Thymus (tissue), 14 donors: ENCODE results near the gene SLC31A2. TPM values are rescaled to one million over a fixed set of nuclear protein-coding genes. Genes with fewer than 3 reads are reported as not detected.
A peak's percentile ranks its signal among the peaks of the same experiment; 100 is the strongest.
"Not testable (repeated sequence)": the region's sequence is repeated elsewhere in the genome, so short reads cannot be mapped to it uniquely, and the experiment has no call there.

Source experiments
- DNase-seq, 9 donors: peaks; one replicate each; pipeline ENCODE4 v3.0.0-alpha.2; 2013; ENCODE audit warnings: low spot score in 9 of 9, low read depth in 6 of 9, missing footprints in 1 of 9
- H3K27ac ChIP-seq, 2 donors: one replicate each; pipeline ENCODE4 v1.5.1; 2013; ENCODE audit warnings: control low read depth in 1 of 2, low read depth in 1 of 2, low read length in 1 of 2, mild to moderate bottlenecking in 1 of 2, moderate library complexity in 1 of 2
- H3K27me3 ChIP-seq, 2 donors: one replicate each; pipeline ENCODE4 v1.5.1; 2013; ENCODE audit warnings: low read length in 1 of 2; ENCODE audit not compliant: control insufficient read depth in 2 of 2, insufficient read depth in 1 of 2
- H3K36me3 ChIP-seq, 2 donors: one replicate each; pipeline ENCODE4 v1.5.1; 2013; ENCODE audit warnings: low read length in 1 of 2, mild to moderate bottlenecking in 1 of 2, moderate library complexity in 1 of 2; ENCODE audit not compliant: control insufficient read depth in 2 of 2, insufficient read depth in 2 of 2
- H3K4me1 ChIP-seq, 2 donors: one replicate each; pipeline ENCODE4 v1.5.1; 2013; ENCODE audit warnings: low read length in 2 of 2; ENCODE audit not compliant: control insufficient read depth in 2 of 2, insufficient read depth in 2 of 2
- H3K4me3 ChIP-seq, 2 donors: one replicate each; pipeline ENCODE4 v1.5.1; 2013; ENCODE audit warnings: low read length in 2 of 2, control low read depth in 1 of 2, mild to moderate bottlenecking in 1 of 2
- H3K9me3 ChIP-seq, 2 donors: one replicate each; pipeline ENCODE4 v1.5.1; 2013; ENCODE audit warnings: low read length in 1 of 2, mild to moderate bottlenecking in 1 of 2; ENCODE audit not compliant: control insufficient read depth in 2 of 2, insufficient read depth in 1 of 2
- WGBS: extraction: QIAGEN DNeasy Blood & Tissue Kit; methylation state at CpG from one replicate; pipeline ENCODE4 v1.1.7; 2013; 5-methylcytosine and 5-hydroxymethylcytosine counted together
- long read RNA-seq, 10 donors: transcript quantifications; one replicate each; lab custom pipeline, GENCODE V29; 2026
- polyA plus RNA-seq: library from polyadenylated mRNA; stranded (reverse); fragments of 200-250 nt; gene quantifications from one replicate; pipeline ENCODE4 v1.2.3, GENCODE V29; 2013
- total RNA-seq: library from RNA; stranded (reverse); fragments of 120-200 nt; gene quantifications from one replicate; pipeline ENCODE4 v1.2.4, GENCODE V29; 2013
- donor health status: healthy.

The SLC31A2 gene
- total RNA-seq (11.8 TPM), polyA plus RNA-seq (20.7 TPM)
- long read RNA-seq, donor 1 = 0 reads
- long read RNA-seq, donor 2 = 0 reads
- long read RNA-seq, donor 3, transcript SLC31A2-201 (4 exons, 1,785 nt) = major isoform, 9 of 11 reads
- long read RNA-seq, donor 3, partial matches to known transcripts = 0 of 11 reads
- long read RNA-seq, donor 3, other reads (novel, unspliced or antisense) = 0 of 11 reads
- long read RNA-seq, donor 4, partial matches to known transcripts = 0 of 4 reads
- long read RNA-seq, donor 4, other reads (novel, unspliced or antisense) = 0 of 4 reads
- long read RNA-seq, donor 5, transcript SLC31A2-201 (4 exons, 1,785 nt) = major isoform, 10 of 11 reads
- long read RNA-seq, donor 5, partial matches to known transcripts = 0 of 11 reads
- long read RNA-seq, donor 5, other reads (novel, unspliced or antisense) = 0 of 11 reads
- long read RNA-seq, donor 6, partial matches to known transcripts = 43 of 48 reads
- long read RNA-seq, donor 6, other reads (novel, unspliced or antisense) = 0 of 48 reads
- long read RNA-seq, donor 7, transcript SLC31A2-201 (4 exons, 1,785 nt) = major isoform, 5 of 5 reads
- long read RNA-seq, donor 7, partial matches to known transcripts = 0 of 5 reads
- long read RNA-seq, donor 7, other reads (novel, unspliced or antisense) = 0 of 5 reads
- long read RNA-seq, donor 8 = 0 reads
- long read RNA-seq, donor 9, partial matches to known transcripts = 7 of 10 reads
- long read RNA-seq, donor 9, other reads (novel, unspliced or antisense) = 0 of 10 reads
- long read RNA-seq, donor 10, transcript SLC31A2-201 (4 exons, 1,785 nt) = major isoform, 6 of 6 reads
- long read RNA-seq, donor 10, partial matches to known transcripts = 0 of 6 reads
- long read RNA-seq, donor 10, other reads (novel, unspliced or antisense) = 0 of 6 reads

GRCh38 chr9:113150670-113151611, at the start of gene SLC31A2:
TSS of gene SLC31A2 (plus strand) at chr9:113151007. CDS start at chr9:113151075, 68 bp downstream.
- Histone ChIP-seq H3K36me3 (no peaks in the 10 kb centered on the region), H3K27ac (peak within 1 kb of the TSS; percentile 33 to 79), H3K4me3 (peak within 1 kb of the TSS; percentile 77 to 81), H3K9me3 (no peaks in the 10 kb centered on the region), H3K27me3 (peaks cover 0 to 3% of the 10 kb centered on the region in 2 donors), H3K4me1 (peaks cover 11 to 22% of the 10 kb centered on the region in 2 donors)
- DNase-seq = peak in 8 of 9 donors; percentile 67 to 92 (median 78)
- WGBS = under 1% methylated on average over 87 of the region's 87 CpGs

GRCh38 chr9:113105345-113105744, 45.5 kb upstream of the SLC31A2 start:
- not testable (repeated sequence) for H3K4me3 ChIP-seq, H3K27me3 ChIP-seq, DNase-seq, H3K36me3 ChIP-seq, H3K27ac ChIP-seq, H3K4me1 ChIP-seq, H3K9me3 ChIP-seq
- no CpG with 5 or more reads among the region's 6 CpGs for WGBS

GRCh38 chr9:113111065-113111951, 39.5 kb upstream of the SLC31A2 start:
- H3K4me1 ChIP-seq, H3K27me3 ChIP-seq, H3K27ac ChIP-seq, H3K9me3 ChIP-seq, H3K4me3 ChIP-seq, H3K36me3 ChIP-seq: not testable (repeated sequence)
- DNase-seq = peak in 3 of 9 donors; percentile 3 to 13 (median 10)
- 9% methylated on average over 10 of the region's 56 CpGs for WGBS

GRCh38 chr9:113112706-113113510, 37.9 kb upstream of the SLC31A2 start:
- 1% methylated on average over 6 of the region's 54 CpGs for WGBS
- not testable (repeated sequence) for H3K4me1 ChIP-seq, H3K4me3 ChIP-seq, H3K27ac ChIP-seq, H3K27me3 ChIP-seq, H3K36me3 ChIP-seq, H3K9me3 ChIP-seq
- DNase-seq = peak in 2 of 9 donors; percentile 4 to 16

- WGBS = no CpG with 5 or more reads among the region's 6 CpGs
- H3K4me1 ChIP-seq, H3K4me3 ChIP-seq, H3K27ac ChIP-seq, DNase-seq, H3K9me3 ChIP-seq, H3K36me3 ChIP-seq, H3K27me3 ChIP-seq: not testable (repeated sequence)
These were observed 32.0 kb upstream of the SLC31A2 start for GRCh38 chr9:113118829-113119228.

- Histone ChIP-seq H3K9me3 (no peaks in the 10 kb centered on the region), H3K27ac (no peak overlapping the region), H3K4me1 (no peaks in the 10 kb centered on the region), H3K27me3 (no peaks in the 10 kb centered on the region), H3K36me3 (no peaks in the 10 kb centered on the region), H3K4me3 (no peak overlapping the region)
- DNase-seq = no peak
- WGBS = 76% methylated on average over 4 of the region's 4 CpGs
These were observed 25.3 kb upstream of the SLC31A2 start for GRCh38 chr9:113125386-113126035.

- Histone ChIP-seq H3K4me3 (no peak overlapping the region), H3K36me3 (no peaks in the 10 kb centered on the region), H3K27me3 (no peaks in the 10 kb centered on the region), H3K9me3 (no peaks in the 10 kb centered on the region), H3K4me1 (no peaks in the 10 kb centered on the region), H3K27ac (no peak overlapping the region)
- no peak for DNase-seq
These were observed 21.3 kb upstream of the SLC31A2 start for GRCh38 chr9:113129466-113129865.
